SK-N-MC (cell line): ENCODE measurements around the gene NUDT6.

Source experiments
- EZH2 ChIP-seq: fragments of 200-600 bp; sonication (generic); IDR thresholded peaks from one replicate; pipeline ENCODE4 v1.6.1; 2017; ENCODE audit warnings: antibody characterized with exemption
- POLR2AphosphoS5 ChIP-seq: IDR thresholded peaks from 2 replicates; pipeline ENCODE4 v1.6.1; 2012; ENCODE audit warnings: mild to moderate bottlenecking, low read depth, low read length, borderline replicate concordance

GRCh38 chr4:122920473-122920872 lies 1.9 kb downstream of the NUDT6 start:
- TF ChIP-seq POLR2AphosphoS5 (no peak), EZH2 (no peak)
